ENCODE measurements around the gene KDM2B.
"Not testable (repeated sequence)": the region's sequence is repeated elsewhere in the genome, so short reads cannot be mapped to it uniquely, and the experiment has no call there.

The KDM2B gene

DNA sequence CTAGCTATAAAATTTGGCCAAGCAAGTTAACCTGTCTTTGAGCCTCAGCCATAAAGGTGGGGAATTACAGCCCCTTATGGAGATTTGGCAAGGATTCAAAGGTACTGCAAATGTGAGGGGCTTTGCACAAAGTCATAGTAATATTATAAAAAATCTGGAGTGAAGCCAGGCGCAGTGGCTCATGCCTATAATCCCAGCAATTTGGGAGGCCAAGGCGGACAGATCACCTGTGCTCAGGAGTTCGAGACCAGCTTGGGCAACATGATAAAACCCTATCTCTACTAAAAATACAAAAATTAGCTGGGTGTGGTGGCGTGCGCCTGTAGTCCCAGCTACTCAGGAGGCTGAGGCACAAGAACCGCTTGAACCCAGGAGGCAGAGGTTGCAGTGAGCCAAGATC is 4.1 kb upstream of the KDM2B start:
- not testable (repeated sequence) for DNase-seq (ENCODE audit: low read depth in 2 of 2)

- DNase-seq (ENCODE audit: low read depth in 2 of 2) = not testable (repeated sequence)
Measured at GRCh38 chr12:121583334-121583661, 2.5 kb upstream of the KDM2B start.

DNA sequence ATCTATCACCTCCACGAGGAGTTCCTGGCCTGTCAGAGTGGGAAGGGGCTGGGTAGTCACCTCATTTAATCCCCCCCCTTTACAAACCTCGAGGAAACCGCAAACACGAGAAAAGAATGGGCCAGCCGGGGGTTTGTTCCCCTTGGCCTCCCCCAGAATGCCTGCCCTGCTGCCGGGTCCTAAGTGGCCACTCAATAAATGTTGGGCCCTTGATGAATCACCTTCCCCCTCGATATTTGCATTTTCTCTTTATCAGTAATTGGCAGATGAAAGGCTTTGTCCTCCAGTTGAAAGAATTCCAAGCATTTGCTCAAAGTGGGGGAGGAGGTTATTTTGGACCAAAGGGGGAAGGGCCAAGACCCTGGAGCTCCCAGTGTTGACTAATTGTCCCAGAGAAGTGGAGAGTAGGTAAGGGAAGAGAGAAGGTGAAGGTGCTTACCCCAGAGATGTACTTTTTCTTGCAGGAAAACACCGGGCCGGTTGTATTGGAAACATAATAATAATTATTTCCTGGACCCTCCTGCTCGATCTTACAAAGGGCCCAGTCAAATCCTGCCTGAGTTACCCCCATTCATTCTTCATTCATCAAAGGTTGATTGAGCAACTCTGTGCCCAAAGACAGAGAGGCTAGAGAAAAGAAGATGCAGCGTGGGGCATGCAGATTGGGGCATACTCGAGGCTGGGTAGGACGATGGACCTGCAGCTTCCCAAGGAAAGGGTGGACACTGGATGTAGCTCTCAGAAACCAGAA is 1.9 kb upstream of the KDM2B start:
- no peak for DNase-seq (ENCODE audit: low read depth in 2 of 2)

GRCh38 chr12:121581686-121582429 is 1.0 kb upstream of the KDM2B start:
- no peak for DNase-seq (ENCODE audit: low read depth in 2 of 2)

- DNase-seq (ENCODE audit: low read depth in 2 of 2) = peak; percentile 56 to 61
Measured at GRCh38 chr12:121579981-121580868, 598 bp downstream of the KDM2B start.

DNA sequence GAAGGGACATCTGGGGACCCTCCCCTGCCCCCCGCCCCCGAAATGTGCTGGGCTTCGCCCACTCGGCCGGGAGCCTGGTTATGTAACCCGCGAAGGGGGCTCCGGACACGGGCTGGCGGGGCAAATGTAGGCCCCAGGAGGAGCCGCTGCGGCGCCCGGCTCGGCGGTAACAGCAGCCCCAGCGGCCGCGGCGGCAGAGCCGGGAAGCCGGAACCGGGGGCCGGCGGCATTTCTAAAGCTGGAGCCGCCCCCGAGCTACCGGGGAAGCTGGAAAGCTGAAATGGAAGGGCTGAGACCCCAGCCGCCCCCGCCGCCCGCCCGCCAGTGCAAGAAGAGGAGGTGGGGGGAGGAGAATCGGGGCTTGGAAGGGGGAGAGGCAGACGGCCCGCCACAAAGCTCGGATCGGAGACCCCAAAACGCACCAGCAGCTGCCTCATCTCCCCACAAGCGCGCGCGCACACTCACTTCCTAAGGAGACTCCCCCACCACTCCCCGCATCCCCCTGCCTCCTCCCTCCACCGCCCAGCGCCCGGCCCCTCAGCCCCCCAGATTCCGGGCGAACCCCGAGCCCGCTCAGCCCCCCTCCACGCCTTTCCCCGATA is 1.5 kb downstream of the KDM2B start:
- no peak for DNase-seq (ENCODE audit: low read depth in 2 of 2)

DNA sequence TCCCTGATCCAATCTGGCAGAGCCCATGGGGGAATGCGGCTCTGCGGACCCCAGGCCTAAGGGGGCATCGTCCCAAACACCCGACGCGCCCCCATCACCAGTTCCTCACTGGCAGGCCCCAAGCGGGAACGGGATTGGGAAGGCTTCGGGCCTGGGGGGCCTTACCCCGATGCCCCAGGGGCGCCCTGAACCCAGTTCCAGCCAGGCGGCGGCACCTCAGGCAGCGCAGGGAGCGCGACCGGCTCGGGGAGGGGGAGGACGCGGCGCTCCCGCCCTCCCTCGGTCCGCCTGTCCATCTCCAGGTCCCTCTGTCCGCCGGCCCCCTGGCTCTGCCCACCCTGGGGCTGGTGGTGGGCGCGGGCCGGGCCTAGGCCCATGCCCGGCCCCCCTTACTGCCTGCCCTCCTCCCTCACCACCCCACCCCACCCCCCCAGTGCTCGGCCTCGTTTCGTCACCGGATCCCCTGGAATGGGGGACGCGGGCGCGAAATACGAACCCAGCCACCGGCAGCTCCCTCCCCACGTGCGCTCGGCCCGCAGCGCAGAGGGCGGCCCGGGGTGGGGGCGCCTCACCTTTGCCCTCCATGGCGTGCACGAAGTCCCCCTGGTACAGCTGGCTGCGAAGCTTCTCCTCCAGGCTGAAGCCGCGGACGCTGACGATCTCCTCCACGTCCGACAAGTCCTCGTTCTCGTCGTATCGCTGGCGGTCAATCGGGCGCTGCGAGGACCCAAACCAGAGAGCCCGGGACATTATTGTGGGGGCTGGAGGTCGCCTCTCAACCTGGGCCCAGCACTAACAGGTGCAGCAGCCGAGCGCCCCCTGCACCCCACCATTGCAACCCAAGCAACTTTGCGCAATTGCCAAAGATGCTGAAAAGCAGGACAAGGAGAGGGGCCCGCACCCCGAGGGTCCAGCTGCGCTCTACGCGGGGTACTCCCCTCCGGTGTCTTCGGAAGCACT is 2.3 kb downstream of the KDM2B start:
- no peak for DNase-seq (ENCODE audit: low read depth in 2 of 2)

GRCh38 chr12:121577443-121578180 is 3.2 kb downstream of the KDM2B start:
- DNase-seq (ENCODE audit: low read depth in 2 of 2) = no peak

- no peak for DNase-seq (ENCODE audit: low read depth in 2 of 2)
Measured at GRCh38 chr12:121576851-121577391, 3.9 kb downstream of the KDM2B start.

GRCh38 chr12:121575952-121576625 is 4.7 kb downstream of the KDM2B start:
- no peak for DNase-seq (ENCODE audit: low read depth in 2 of 2)

GRCh38 chr12:121575051-121575450 is 5.8 kb downstream of the KDM2B start:
- DNase-seq (ENCODE audit: low read depth in 2 of 2) = no peak

DNA sequence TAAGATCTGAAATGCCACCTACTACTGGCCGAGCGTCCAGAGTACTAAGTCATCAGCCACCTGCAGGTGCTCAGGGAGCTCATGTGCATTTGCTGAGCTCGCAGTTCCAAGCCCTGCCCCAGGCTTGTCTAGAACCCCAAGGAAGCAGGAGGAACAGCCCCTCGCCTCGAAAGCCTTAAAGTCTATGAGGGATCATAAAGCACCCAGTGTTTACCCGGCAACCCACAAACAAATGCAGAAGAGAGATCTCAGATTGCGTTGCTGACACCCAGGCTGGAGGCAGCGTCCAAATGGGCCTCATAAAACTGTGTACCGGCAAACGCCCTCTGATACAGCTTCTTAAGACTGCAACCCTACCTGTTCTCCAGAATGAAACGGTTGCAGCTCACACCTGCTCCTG is 6.8 kb downstream of the KDM2B start:
- no peak for DNase-seq (ENCODE audit: low read depth in 2 of 2)

- no peak for DNase-seq (ENCODE audit: low read depth in 2 of 2)
Measured at GRCh38 chr12:121571920-121572319, 8.9 kb downstream of the KDM2B start.

- DNase-seq (ENCODE audit: low read depth in 2 of 2) = no peak
Measured at GRCh38 chr12:121570467-121571283, 10.1 kb downstream of the KDM2B start.

GRCh38 chr12:121568971-121569751 is 11.7 kb downstream of the KDM2B start:
- DNase-seq (ENCODE audit: low read depth in 2 of 2) = no peak

DNA sequence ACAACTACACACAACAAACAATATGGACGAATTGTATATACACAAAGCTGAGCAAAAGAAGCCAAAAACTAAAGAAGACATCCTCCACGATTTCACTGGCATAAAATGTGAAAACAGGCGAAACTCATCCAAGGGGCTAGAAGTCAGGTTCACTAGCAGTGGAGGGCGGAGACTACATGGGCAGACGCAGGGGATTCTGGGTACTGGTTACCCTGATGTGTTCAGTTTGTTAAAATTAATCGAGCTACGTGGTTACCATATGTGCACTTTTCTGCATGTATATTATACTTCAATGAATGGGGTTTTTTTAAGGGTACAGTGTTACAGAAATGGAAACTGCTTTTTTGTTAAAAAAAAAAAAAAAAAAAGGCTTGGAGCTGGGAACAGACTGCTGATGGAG is 12.3 kb downstream of the KDM2B start:
- DNase-seq (ENCODE audit: low read depth in 2 of 2) = no peak

GRCh38 chr12:121565076-121565475 is 15.7 kb downstream of the KDM2B start:
- DNase-seq (ENCODE audit: low read depth in 2 of 2) = no peak

- no peak for DNase-seq (ENCODE audit: low read depth in 2 of 2)
Measured at GRCh38 chr12:121562488-121562887, 18.3 kb downstream of the KDM2B start.

All from stimulated activated CD4-positive, alpha-beta T cell treated with anti-CD3 and anti-CD28 coated beads, Interleukin-15, amount 100 ng/mL, for 48 hours (primary cell).